ENCODE measurements around the gene KPNA5.
A peak's percentile ranks its signal among the peaks of the same experiment; 100 is the strongest.
"Not testable (repeated sequence)": the region's sequence is repeated elsewhere in the genome, so short reads cannot be mapped to it uniquely, and the experiment has no call there.

The KPNA5 gene

DNA sequence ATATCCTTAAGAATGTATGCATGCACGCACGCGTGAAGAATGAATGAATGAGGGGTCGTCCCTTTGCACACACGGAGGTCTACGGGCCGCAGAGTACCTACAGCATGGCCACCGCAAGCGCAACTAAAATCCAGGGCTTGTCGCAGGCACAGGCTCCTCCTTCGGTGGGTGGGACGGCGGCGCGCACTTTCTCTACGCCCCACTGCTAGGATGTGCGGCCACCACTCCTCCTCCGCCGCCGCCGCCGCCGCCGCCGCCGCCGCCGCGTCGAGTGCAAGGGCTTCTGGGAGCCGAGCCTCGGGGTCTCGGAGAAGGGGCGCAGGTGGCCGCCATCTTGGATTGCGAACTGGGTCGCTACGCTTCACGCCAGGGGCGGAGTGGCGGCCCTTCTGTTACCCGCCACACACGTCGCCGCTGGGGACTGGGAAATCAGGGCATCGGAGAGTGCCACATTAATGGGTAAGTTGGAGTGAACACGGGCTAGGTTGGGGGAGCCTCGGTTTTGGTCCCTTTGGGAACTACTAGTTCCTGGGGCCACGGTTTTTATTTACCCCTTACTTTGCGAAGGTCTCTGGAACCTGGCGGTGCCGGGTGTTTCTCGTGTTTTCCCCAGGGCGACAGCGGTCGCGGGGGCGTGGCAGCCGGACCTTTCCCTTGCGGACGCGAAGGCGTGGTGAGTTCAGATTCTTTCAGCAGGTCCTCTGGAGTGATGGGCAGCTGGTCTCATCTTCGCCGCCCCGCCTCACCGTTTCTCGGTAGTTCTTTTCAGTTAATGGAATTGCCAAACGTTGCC is at the start of gene KPNA5:
Gene KPNA5, plus strand, starts transcription at position 332 of the 793 bp plus-strand sequence. Its CDS starts 124 bp downstream, at position 456.
- peak; percentile 91 for DNase-seq

DNA sequence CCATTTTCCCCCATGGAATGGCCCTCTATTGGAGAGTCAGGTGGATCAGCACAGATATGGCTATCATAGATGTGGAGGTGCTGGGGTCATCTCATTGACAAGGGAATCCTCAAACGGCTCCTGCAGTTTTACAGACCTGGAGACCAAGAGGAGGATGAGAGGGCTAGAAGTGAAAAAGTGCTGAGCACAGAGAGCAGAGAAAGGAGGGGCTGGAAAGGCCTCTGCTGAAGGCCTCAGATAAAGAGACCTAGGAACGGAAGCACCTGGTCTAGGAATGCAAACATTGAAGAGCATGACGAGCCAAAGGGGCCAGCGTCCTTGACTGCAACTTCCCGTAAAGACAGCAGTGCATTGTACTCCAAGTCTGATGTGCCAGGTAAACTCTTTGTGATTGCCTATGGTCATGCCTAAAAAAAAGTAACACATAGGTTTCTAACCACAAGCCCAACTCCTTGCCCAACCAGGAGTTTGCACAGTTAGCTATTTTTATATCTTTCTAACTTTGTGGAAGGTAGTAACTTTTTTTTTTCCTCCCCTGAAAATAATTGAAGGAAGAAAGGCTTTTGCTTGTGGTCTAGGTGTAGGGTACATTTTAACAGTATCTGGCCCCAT is 49.5 kb upstream of the KPNA5 start:
- no peak for DNase-seq

DNA sequence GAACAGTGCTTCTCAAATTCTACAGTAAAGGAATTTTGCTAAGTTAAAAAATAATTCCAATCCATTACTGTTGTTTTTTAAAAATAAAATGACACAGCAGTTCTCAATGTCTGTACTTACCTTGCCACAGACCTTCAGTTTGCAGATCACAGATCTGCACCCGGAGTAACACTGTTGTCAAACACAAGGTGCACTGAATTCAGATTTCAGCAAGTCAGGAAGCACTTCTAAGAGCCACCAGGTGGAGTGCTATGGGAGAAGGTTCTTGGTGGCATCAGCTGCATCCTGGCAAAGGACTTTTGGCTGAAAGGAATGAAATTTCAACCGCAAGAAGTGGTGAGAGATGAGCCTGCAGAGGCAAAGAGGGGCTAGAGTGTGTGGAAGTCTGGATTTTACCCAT is 47.3 kb upstream of the KPNA5 start:
- no peak for DNase-seq

DNA sequence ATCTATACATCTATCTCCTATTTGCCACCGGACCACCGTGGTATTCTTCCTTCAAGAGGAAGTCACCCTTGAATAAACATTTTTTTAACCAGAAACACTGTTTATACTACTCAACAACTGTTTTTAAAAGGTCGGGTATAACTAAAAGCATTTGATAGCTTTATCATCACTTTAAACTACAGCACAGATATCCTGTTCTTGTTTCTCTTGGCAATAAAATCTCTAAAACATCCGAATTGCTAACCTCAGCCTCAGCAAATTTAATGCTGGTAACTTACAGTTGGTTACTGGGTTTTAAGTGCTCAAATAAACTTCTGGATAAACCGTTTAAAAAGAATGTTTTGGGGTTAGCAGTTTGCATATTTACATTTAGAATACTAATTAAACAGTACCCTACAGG is 32.9 kb upstream of the KPNA5 start:
- DNase-seq = no peak

DNA sequence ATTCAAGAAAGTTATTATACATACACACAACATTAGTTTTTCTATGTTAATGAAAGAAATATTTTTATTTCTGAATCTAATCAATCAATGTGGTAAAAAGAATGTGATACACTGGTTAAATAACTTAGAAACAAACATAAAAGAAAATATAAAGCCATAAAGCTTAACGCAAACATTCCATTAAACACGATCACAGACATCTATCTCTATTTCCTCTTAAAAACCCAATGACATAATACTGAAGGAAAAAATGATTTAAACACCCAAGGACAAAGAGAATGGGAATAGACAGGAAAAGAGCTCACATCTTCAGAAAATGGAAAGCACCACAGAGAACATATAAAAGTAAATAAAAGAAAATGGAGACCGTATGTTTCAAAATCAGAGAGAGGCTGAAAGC is 31.9 kb upstream of the KPNA5 start:
- DNase-seq = no peak

DNA sequence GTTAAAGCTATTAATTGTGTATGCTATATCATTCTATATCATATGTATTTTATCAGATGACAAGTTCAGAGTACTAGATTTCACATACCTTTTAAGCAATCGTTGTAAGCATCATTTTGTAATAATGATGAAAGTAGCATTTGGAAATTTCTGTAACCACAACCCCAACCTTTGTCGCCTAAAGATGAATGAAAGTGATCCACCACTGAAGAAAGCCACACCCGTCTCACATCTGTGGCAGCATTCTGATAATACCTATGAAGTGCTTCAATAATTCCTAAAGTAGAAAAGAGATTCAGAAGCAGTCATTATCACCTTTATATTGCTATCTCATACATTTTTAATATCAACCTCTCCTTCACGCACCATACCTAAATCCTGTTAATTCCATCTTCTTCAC is 29.1 kb upstream of the KPNA5 start:
- no peak for DNase-seq

DNA sequence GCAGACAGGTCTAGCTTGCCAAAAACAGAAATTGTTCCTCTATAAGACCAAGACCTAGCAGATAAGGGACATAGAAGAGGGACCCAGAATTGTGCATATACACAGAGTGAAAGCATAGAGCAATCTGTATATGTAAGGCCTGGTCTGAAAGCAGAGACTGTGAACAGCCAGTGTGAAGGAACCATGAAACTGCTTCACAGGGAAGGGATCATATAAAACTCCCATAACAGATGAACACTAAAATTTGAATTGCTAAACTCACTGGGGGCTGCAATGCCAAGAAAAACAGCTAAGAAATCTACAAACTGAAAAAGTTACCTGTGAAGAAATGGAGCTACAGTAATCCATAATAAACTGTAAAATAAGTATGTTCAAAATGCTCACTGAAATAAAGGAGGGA is 19.4 kb upstream of the KPNA5 start:
- no peak for DNase-seq

DNA sequence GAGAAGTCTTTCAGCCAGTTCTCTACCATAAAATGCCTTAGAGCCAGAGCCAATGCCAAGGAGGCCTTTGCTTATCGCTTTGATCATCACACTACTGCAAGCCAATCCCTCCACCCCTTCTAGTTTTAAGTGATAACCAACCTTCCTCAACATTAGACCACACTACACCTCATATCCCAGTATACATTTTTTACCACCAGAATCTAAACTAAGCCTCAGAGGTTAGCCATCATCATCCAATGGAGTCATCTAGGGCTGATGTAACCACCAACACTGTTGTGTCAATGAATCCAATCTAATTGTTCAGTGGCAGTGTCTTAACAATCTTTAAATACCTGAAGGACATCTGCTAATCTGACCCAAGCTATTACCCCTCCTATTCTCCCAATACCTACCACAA is 18.8 kb upstream of the KPNA5 start:
- DNase-seq = no peak

DNA sequence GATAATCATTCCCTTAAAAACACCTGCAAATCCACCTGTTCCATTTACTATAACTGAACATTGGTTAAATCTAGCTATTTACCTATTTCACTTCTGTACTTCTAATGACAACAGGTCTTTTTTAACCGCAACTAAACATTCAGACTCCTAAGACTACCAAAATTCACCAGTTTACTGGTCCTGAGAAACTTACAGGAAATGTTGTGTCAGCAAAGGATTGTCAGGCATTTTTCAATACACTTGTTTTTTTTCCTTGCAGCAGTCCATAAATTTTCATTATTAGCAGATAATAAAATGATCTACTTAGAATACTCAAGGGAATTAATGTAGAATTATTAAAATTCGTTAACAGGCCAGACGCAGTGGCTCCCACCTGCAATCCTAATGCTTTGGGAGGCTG is 17.7 kb upstream of the KPNA5 start:
- no peak for DNase-seq

DNA sequence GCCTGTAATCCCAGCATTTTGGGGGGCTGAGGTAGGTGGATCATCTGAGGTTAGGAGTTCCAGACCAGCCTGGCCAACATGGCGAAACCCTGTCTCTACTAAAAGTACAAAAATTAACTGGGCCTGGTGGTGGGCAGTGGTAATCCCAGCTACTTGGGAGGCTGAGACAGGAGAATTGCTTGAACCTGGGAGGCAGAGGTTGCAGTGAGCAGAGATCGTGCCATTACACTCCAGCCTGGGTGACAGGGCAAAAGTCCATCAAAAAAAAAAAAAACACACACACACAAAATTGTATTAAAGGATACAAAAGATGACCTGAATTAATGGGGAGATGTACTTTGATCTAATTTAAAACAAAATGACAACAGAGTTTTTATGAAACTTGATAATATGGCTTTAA is 16.8 kb upstream of the KPNA5 start:
- DNase-seq = not testable (repeated sequence)

DNA sequence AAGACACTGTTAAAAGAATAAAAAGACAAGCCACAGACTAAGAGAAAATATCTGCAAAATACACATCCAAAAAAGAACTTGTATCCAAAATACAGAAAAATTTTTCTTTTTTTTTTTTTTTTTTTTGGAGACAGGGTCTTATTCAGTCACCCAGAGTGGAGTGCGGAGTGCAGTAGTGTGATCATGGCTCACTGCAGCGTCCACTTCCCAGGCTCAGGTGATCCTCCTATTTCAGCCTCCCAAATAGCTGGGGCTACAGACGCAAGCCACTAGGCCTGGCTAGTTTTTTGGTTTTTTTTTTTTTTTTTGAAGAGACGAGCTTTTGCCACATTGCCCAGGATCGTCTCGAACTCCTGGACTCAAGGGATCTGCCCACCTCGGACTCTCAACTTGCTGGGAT is 15.5 kb upstream of the KPNA5 start:
- DNase-seq = no peak

DNA sequence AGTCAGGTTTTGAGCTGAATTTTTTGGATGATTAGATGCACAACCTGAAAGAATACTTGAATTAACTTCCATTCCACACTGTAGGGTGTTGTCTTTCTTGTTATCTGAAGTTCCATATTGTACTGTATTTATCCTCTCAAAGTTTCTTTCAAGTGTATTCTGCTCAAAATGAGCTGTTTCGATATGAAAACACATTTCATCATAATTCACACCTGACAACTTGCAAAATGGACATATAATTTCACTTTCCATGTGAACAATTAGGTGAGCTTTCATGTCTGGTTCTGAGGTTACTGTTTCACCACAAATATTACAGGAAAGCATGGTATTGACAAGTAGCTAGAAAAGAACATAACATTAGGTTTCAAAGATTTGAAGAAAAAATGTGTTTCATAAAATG is 14.1 kb upstream of the KPNA5 start:
- no peak for DNase-seq

DNA sequence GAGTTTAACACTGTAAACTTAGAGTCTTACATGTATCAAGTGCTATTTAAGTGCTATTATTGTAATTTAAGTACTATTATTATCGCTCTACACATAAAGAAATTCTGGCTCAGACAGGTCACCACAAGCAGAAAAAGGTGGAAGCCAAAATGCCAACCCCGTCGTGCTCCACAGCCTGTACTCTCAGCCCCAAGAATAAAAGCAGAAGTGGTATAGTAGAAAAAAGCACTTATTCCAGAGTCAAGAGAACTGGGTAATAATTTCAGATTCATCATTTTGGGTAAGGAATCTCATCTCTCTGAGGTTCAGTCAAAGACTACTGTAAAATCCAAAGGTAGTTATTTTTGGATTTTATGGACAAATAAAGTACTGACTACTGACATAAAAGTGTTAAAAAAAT is 13.4 kb upstream of the KPNA5 start:
- no peak for DNase-seq

DNA sequence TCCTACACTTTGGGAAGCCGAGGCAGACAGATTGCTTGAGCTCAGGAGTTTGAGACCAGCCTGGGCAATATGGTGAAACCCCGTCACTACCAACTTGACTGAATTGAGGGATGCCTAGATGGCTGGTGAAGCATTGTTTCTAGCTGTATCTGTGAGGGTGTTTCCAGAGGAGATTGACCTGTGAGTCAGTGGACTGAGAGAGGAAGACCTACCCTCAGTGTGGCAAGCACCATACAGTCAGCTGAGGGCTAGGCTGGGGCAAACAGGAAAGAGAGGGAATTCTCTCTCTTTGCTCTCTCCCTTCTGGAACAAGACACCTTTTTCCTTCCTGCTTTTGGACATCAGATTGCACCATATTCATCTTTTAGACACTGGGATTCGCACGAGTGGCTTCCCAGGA is 8.7 kb upstream of the KPNA5 start:
- no peak for DNase-seq

DNA sequence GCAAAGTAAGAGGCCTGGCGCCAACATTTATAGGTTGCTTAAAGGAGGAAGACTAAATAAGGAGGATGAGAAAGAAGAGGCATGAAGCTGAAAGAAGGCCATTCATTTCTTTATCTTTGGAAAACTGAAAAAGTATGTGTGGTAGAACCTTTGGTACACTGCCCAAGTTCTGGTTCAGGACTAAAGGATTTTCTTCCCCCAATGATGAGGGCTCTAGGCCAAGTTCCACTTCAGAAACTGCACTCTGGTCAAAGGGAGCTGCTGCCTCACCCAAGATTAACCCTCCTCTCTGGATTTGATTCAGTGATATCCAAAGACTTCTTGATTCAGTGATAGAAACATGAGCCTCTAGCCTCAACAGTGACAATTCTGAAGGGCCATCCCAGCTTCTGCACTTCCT is 5.0 kb upstream of the KPNA5 start:
- DNase-seq = no peak

DNA sequence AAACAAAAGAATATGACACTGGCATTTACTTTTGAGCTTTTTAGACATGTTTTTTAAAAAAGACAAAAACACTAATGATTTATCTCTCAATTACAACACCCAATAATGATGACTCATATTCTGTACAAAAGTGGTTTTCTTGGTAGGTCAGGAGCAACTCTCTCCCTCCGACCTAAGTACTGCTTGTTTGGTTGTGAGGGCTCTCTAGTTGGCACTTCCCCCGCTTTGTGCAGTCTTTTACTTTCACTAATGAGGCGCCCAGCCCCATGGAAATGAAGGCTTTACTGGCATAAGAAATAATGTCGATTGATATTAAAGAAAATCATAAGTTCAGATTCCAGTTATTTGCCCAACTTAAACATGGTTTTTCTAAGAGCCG is 1.3 kb downstream of the KPNA5 start:
- peak; percentile 59 for DNase-seq

DNA sequence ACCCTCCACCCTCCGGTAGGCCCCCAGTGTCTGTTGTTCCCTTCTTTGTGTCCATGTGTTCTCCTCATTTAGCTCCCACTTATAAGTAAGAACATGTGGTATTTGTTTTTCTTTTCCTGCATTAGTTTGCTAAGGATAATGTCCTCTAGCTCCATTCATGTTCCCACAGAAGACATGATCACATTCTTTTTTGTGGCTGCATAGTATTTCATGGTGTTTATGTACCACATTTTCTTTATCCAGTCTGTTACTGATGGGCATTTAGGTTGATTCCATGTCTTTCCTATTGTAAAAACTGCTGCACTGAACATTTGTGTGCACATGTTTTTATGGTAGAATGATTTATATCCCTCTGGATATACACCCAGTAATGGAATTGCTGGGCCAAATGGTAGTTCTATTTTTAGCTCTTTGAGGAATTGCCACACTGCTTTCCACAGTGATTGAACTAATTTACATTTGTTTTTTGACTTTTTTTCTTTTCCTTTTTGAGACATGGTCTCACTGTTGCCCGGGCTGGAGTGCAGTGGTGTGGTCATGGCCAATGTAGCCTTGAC is 4.5 kb downstream of the KPNA5 start:
- no peak for DNase-seq

DNA sequence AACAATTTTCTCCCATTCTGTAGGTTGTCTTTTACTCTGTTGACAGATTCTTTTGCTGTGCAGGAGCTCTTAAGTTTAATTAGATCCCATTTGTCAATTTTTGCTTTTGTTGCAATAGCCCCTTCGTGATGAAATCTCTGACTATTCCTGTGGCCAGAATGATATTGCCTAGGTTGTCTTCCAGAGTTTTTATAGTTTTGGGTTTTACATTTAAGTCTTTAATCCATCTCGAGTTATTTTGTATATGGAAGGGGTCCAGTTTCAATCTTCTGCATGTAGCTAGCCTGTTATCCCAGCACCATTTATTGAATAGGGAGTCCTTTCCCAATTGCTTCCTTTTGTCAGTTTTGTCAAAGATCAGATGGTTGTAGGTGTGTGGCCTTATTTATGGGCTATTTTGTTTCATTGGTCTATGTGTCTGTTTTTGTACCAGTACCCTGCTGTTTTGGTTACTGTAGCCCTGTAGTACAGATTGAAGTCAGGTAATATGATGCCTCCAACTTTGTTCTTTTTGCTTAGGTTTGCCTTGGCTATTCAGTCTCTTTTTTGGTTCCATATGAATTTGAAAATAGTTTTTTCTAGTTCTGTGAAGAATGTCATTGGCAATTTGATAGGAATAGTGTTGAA is 5.6 kb downstream of the KPNA5 start:
- not testable (repeated sequence) for DNase-seq

DNA sequence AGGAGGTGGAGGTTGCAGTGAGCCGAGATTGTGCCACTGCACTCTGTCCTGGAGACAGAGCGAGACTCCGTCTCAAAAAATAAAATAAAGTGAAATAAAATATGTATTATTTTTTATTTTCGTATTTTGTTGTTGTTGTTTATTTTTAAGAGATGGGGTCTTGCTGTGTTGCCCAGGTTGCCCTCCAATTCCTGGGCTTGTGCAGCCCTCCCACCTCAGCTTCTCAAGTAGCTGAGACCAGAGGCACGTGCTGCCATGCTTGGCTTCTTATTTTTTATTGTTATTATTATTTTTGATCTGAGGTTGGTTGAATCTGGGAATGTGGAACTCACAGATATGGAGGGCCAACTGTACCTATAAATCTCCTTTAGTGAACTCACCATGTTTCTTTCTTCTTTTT is 10.1 kb downstream of the KPNA5 start:
- no peak for DNase-seq

DNA sequence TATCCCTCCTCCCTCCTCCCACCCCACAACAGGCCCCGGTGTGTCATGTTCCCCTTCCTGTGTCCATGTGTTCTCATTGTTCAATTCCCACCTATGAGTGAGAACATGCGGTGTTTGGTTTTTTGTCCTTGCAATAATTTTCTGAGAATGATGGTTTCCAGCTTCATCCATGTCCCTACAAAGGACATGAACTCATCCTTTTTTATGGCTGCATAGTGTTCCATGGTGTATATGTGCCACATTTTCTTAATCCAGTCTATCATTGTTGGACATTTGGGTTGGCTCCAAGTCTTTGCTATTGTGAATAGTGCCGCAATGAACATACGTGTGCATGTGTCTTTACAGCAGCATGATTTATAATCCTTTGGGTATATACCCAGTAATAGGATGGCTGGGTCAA is 11.9 kb downstream of the KPNA5 start:
- DNase-seq = not testable (repeated sequence)

DNA sequence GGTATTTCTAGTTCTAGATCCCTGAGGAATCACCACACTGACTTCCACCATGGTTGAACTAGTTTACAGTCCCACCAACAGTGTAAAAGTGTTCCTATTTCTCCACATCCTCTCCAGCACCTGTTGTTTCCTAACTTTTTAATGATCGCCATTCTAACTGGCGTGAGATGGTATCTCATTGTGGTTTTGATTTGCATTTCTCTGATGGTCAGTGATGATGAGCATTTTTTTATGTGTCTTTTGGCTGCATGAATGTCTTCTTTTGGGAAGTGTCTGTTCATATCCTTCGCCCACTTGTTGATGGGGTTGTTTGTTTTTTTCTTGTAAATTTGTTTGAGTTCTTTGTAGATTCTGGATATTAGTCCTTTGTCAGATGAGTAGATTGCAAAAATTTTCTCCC is 12.3 kb downstream of the KPNA5 start:
- DNase-seq = not testable (repeated sequence)

DNA sequence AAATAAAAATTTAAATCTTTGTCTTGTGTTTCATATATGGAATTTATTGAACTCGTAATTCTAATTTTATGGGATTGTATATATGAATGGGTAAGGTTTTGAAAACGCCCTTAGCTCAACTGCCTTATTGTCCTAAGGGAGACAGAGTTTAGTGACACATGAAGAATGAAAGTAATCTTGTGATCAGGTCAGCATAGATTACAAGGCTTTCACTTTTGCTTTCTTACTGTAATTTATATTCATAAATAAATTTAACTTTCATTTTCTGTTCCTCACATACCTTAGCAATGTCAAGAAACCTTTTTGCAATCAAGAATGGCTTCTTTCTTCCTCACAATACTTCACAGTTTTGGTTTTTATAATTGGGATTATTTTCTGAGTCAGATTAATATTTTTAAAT is 14.4 kb downstream of the KPNA5 start:
- peak; percentile 16 for DNase-seq

DNA sequence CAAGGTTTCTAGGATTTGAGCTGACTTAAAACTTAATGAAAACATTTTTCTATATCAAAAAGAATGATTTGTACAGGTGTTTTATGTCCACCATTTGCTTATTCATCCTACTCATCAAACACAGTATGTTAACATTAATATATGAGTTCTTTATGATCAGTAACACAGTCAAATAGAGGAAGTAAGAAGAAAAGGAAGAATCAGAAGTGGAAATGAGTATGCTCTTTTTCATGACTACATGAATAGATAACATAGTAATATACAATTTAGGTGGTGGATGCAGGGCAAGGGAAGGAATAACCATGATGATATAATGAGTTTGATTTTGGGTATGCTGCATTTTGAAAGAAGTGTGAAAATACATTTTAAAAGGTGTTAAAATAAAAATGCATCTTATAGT is 16.5 kb downstream of the KPNA5 start:
- no peak for DNase-seq

DNA sequence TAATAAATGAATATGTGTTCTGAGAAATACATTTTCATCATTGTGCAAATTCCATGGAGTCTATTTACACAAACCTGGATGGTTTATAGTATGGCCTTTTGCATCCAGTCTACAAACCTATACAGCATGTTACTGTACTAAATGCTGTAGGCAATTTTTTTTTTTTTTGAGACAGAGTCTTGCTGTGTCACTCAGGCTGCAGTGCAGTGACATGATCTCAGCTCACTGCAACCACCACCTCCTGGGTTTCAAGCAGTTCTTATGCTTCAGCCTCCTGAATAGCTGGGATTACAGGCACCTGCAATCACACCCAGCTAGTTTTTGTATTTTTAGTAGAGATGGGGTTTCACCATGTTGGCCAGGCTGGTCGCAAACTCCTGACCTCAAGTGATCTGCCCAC is 22.9 kb downstream of the KPNA5 start:
- not testable (repeated sequence) for DNase-seq

Measured in CD4-positive, alpha-beta T cell treated with Interleukin-12 subunit alpha and Interleukin-12 subunit beta, for 1 hour (primary cell).